IPS-18c (cell line): ENCODE results near the gene CD6.

ENCODE experiments used
- H3K4me3 ChIP-seq: 2 replicates; pipeline ENCODE4 v1.7.0; 2013; ENCODE audit warnings: low read depth, mild to moderate bottlenecking, low read length, moderate library complexity; ENCODE audit not compliant: insufficient read depth
- H3K9me3 ChIP-seq: one replicate; pipeline ENCODE4 v1.6.1; 2013; ENCODE audit warnings: mild to moderate bottlenecking, low read length, moderate library complexity; ENCODE audit not compliant: control insufficient read depth, insufficient read depth

The CD6 gene

GRCh38 chr11:60933416-60934123 lies 37.9 kb upstream of the CD6 start:
- Histone ChIP-seq H3K4me3 (no peak overlapping the region), H3K9me3 (no peaks in the 10 kb centered on the region)

- Histone ChIP-seq H3K4me3 (no peak overlapping the region), H3K9me3 (no peaks in the 10 kb centered on the region)
Measured at GRCh38 chr11:60934124-60934789, 37.2 kb upstream of the CD6 start.

- Histone ChIP-seq H3K4me3 (no peak overlapping the region), H3K9me3 (no peaks in the 10 kb centered on the region)
Measured at GRCh38 chr11:60934790-60935605, 36.5 kb upstream of the CD6 start.

DNA sequence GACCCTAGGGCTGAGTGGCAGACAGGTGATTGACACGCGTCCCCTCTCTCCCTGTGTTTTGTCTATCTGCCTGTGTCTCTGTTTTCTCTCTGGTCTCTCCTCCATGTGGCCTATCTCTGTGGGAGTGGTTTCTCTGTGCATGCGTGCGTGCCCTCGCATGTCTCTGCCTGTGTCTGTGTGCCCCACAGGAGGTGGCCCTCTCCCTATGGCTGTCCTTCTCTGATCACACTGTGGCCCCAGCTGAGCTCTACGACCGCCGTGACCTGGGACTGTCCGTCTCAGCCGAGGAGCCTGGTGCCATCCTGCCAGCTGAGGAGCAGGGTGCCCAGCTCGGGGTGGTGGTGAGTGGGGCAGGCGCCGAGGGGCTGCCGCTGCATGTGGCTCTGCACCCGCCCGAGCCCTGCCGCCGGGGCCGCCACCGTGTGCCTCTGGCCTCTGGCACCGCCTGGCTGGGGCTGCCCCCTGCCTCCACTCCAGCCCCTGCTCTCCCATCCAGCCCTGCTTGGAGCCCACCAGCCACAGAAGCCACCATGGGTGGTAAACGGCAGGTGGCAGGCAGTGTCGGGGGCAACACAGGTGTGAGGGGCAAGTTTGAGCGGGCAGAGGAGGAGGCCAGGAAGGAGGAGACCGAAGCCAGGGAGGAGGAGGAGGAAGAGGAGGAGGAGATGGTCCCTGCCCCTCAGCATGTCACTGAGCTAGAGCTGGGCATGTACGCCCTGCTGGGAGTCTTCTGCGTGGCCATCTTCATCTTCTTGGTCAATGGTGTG lies 35.6 kb upstream of the CD6 start:
- Histone ChIP-seq H3K9me3 (no peaks in the 10 kb centered on the region), H3K4me3 (no peak overlapping the region)

GRCh38 chr11:60936467-60937143 lies 34.9 kb upstream of the CD6 start:
- Histone ChIP-seq H3K9me3 (no peaks in the 10 kb centered on the region), H3K4me3 (no peak overlapping the region)

GRCh38 chr11:60937144-60937527 lies 34.3 kb upstream of the CD6 start:
- no peak overlapping the region for H3K4me3 ChIP-seq
- H3K9me3 ChIP-seq, result no peaks in the 10 kb centered on the region

GRCh38 chr11:60937811-60938210 lies 33.7 kb upstream of the CD6 start:
- H3K4me3 ChIP-seq, result no peak overlapping the region
- H3K9me3 ChIP-seq, result no peaks in the 10 kb centered on the region

GRCh38 chr11:60938500-60938899 lies 33.0 kb upstream of the CD6 start:
- no peaks in the 10 kb centered on the region for H3K9me3 ChIP-seq
- no peak overlapping the region for H3K4me3 ChIP-seq

DNA sequence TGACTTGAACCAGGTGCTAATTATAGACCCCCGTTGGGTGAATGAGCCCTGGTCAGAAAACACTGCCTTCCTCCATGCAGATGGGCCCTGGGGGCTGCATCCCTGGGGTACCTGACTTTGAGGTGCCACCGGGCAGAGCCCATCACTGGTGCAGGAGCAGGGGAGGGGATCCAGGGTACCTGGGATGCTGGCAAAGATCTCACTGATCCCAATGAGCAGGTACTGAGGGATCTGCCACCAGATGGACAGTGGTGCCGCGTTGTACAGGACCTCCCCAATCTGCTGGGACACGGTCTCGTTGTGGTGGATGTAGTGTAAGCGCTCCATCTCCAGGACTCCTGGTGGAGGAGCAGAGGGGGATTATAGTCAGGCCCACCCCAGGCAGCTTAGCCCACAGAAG lies 32.2 kb upstream of the CD6 start:
- Histone ChIP-seq H3K9me3 (no peaks in the 10 kb centered on the region), H3K4me3 (no peak overlapping the region)

DNA sequence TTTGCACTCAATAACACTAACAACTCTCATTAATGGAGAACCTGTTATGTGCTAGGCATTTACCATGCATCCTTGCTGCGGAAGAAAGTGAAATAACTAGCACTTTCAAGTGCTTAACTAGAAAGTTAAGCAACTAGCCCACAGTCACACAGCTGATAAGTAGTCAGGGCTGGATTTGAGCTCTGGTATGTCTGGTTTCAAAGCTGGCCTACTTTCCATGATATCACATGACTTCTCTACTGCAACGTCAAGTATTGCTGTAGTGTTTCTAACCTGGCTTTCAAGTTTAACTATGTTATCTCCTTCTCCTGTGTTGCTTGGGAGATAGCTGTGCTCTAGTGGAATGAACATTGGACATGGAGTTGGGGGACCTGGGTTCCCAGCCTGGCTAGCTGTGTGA lies 31.6 kb upstream of the CD6 start:
- H3K4me3 ChIP-seq, result no peak overlapping the region
- H3K9me3 ChIP-seq, result no peaks in the 10 kb centered on the region

- no peak overlapping the region for H3K4me3 ChIP-seq
- no peaks in the 10 kb centered on the region for H3K9me3 ChIP-seq
Measured at GRCh38 chr11:60941371-60942119, 29.9 kb upstream of the CD6 start.

DNA sequence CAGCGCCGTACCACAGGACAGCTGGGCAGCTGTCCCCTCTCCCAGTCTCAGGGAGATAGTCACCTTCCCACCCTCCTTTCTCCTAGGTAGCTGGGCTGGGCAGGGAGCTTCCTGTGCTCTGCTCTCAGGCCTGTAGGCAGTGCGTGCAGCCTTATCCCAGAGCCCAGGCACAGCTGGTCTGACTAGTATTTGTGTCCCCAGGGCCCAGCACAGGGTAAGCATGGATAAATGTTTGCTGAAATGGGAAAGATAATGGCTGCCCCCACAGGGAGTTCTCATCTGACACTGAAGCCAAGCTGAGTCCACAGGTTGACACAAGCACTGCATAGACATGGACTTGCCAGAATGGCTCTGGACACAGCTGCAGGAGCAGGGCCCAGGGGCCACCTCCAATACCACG lies 29.3 kb upstream of the CD6 start:
- Histone ChIP-seq H3K4me3 (no peak overlapping the region), H3K9me3 (no peaks in the 10 kb centered on the region)

- H3K4me3 ChIP-seq, result no peak overlapping the region
- no peaks in the 10 kb centered on the region for H3K9me3 ChIP-seq
Measured at GRCh38 chr11:60942970-60943565, 28.4 kb upstream of the CD6 start.

- H3K4me3 ChIP-seq, result no peak overlapping the region
- peaks cover 2% of the 10 kb centered on the region for H3K9me3 ChIP-seq
Measured at GRCh38 chr11:60944490-60945294, 26.8 kb upstream of the CD6 start.

DNA sequence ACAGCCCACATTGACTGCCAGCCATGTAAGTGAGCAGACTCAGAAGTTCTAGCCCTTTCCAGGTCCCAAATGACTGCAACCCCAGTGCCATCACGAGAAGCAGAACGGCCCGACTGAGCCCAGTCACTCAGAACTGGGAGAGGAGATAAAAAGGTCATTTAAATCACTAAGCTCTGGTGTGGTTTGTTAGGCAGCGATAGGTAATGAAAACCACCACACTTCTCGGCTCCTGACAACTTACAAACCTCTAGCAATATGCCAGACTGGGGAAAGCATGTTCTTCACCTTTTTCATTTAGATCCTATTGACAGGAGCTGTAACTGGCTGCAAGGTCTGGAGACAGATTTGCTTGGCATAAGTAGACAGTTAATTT lies 26.2 kb upstream of the CD6 start:
- H3K4me3 ChIP-seq, result no peak overlapping the region
- H3K9me3 ChIP-seq, result peaks cover 2% of the 10 kb centered on the region
